WTC11 (cell line): ENCODE results near the gene CRYGN. TPM values are rescaled to one million over a fixed set of nuclear protein-coding genes. Genes with fewer than 3 reads are reported as not detected.

ENCODE experiments used
- ATF1 ChIP-seq: sonication (generic); formaldehyde crosslinking; IDR thresholded peaks from 2 replicates; pipeline ENCODE4 v1.8.1; 2023; ENCODE audit warnings: mild to moderate bottlenecking, moderate library complexity, missing genetic modification reagents
- EMX1 ChIP-seq: fragments of 250-450 bp; sonication (Bioruptor Pico); IDR thresholded peaks from 2 replicates; pipeline ENCODE4 v1.8.0; 2021; ENCODE audit warnings: mild to moderate bottlenecking
- ESRRA ChIP-seq: sonication (generic); formaldehyde crosslinking; IDR thresholded peaks from 2 replicates; pipeline ENCODE4 v1.8.1; 2022; ENCODE audit warnings: mild to moderate bottlenecking, missing genetic modification reagents, borderline replicate concordance
- ETV6 ChIP-seq: sonication (generic); formaldehyde crosslinking; IDR thresholded peaks from 2 replicates; pipeline ENCODE4 v1.8.1; 2022; ENCODE audit warnings: mild to moderate bottlenecking, missing genetic modification reagents
- FOXK1 ChIP-seq: sonication (generic); formaldehyde crosslinking; IDR thresholded peaks from 2 replicates; pipeline ENCODE4 v1.8.0; 2022; ENCODE audit warnings: mild to moderate bottlenecking, moderate library complexity, missing genetic modification reagents
- JAZF1 ChIP-seq: fragments of 250-450 bp; sonication (Bioruptor Pico); IDR thresholded peaks from 2 replicates; pipeline ENCODE4 v1.9.0; 2021; ENCODE audit warnings: moderate library complexity, mild to moderate bottlenecking, inconsistent platforms
- JUN ChIP-seq: sonication (generic); formaldehyde crosslinking; IDR thresholded peaks from 2 replicates; pipeline ENCODE4 v1.8.0; 2023; ENCODE audit warnings: mild to moderate bottlenecking, missing genetic modification reagents
- MYBL2 ChIP-seq: sonication (generic); formaldehyde crosslinking; IDR thresholded peaks from 2 replicates; pipeline ENCODE4 v1.8.1; 2023; ENCODE audit warnings: mild to moderate bottlenecking, moderate library complexity, missing genetic modification reagents
- NR3C1 ChIP-seq: sonication (generic); formaldehyde crosslinking; conservative IDR thresholded peaks from 2 replicates; pipeline ENCODE4 v1.8.1; 2023; ENCODE audit warnings: low read depth, mild to moderate bottlenecking, missing genetic modification reagents
- RELA ChIP-seq: sonication (generic); formaldehyde crosslinking; IDR thresholded peaks from 2 replicates; pipeline ENCODE4 v1.8.1; 2022; ENCODE audit warnings: missing genetic modification reagents, mild to moderate bottlenecking, borderline replicate concordance
- SOX15 ChIP-seq: fragments of 250-450 bp; sonication (Bioruptor Pico); IDR thresholded peaks from 2 replicates; pipeline ENCODE4 v1.9.0; 2021; ENCODE audit warnings: mild to moderate bottlenecking
- SP1 ChIP-seq: sonication (generic); formaldehyde crosslinking; conservative IDR thresholded peaks from 2 replicates; pipeline ENCODE4 v1.8.1; 2022; ENCODE audit warnings: missing genetic modification reagents
- TEAD1 ChIP-seq: sonication (generic); formaldehyde crosslinking; IDR thresholded peaks from 2 replicates; pipeline ENCODE4 v1.8.0; 2022; ENCODE audit warnings: mild to moderate bottlenecking, missing genetic modification reagents
- ZBTB21 ChIP-seq: sonication (generic); formaldehyde crosslinking; IDR thresholded peaks from 2 replicates; pipeline ENCODE4 v1.8.1; 2023; ENCODE audit warnings: mild to moderate bottlenecking, missing genetic modification reagents, borderline replicate concordance
- ZNF416 ChIP-seq: fragments of 250-450 bp; sonication (Bioruptor Pico); IDR thresholded peaks from 2 replicates; pipeline ENCODE4 v1.9.0; 2021; ENCODE audit warnings: mild to moderate bottlenecking, inconsistent platforms
- ZNF423 ChIP-seq: fragments of 250-450 bp; sonication (Bioruptor Pico); IDR thresholded peaks from 2 replicates; pipeline ENCODE4 v2.1.2; 2022; ENCODE audit warnings: mild to moderate bottlenecking, moderate library complexity
- total RNA-seq: library from RNA; stranded (reverse); gene quantifications from 3 replicates; pipeline ENCODE4 v1.2.3, GENCODE V29; 2021
- TF ChIP-seq, protein P1 (sequence below): sonication (generic); formaldehyde crosslinking; IDR thresholded peaks from 2 replicates; pipeline ENCODE4 v1.8.1; 2023; ENCODE audit warnings: mild to moderate bottlenecking, missing genetic modification reagents
- TF ChIP-seq, protein P2 (sequence below): sonication (generic); formaldehyde crosslinking; IDR thresholded peaks from 2 replicates; pipeline ENCODE4 v1.8.1; 2022; ENCODE audit warnings: low read depth, missing genetic modification reagents, borderline replicate concordance
- TF ChIP-seq, protein P3 (sequence below): sonication (generic); formaldehyde crosslinking; IDR thresholded peaks from 2 replicates; pipeline ENCODE4 v1.8.0; 2023; ENCODE audit warnings: missing genetic modification reagents, mild to moderate bottlenecking, borderline replicate concordance
- TF ChIP-seq, protein P4 (sequence below): sonication (generic); formaldehyde crosslinking; IDR thresholded peaks from 2 replicates; pipeline ENCODE4 v1.8.0; 2023; ENCODE audit warnings: mild to moderate bottlenecking, missing genetic modification reagents
- TF ChIP-seq, protein P5 (sequence below): sonication (generic); formaldehyde crosslinking; IDR thresholded peaks from 2 replicates; pipeline ENCODE4 v1.8.0; 2022; ENCODE audit warnings: mild to moderate bottlenecking, missing genetic modification reagents

The CRYGN gene
- total RNA-seq, 1 experiment from 2014 or later = 1.5 TPM

DNA sequence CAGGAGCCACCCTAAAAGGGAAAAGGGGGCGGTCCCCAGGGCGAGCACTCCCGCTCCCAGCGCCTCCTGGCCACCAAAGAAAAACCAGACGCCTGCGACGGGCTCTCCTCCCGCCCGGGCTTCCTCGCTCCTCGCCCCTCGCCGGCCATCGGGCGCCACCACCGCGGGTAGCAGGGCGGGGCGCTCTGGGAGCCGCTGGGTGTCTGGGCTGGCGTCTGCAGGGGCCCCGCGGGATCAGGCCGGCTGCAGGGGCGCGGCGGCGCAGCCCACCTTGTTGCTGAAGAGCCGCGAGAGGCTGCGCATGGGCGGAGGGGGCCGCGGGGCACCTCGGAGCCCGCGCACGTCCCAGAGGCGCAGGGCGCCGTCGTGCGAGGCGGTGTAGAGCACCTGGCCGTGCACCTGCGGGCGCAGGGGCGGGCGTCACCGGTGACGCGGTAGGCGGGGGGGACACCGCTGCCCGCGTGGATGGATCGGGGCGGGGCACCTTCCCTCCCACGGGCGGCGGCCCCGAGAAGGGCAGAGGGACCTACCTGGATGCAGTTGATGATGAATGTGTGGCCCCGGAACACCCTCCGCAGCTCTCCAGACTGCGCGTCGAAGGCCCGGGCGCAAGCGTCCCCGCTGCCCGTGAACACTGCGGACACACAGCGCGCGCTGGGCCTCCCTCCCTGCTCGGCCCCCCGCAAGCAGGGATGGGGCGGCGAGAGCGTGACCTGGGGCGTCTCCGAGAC, 58.4 kb downstream of the CRYGN start (continued):
- TF ChIP-seq, protein P1, sequence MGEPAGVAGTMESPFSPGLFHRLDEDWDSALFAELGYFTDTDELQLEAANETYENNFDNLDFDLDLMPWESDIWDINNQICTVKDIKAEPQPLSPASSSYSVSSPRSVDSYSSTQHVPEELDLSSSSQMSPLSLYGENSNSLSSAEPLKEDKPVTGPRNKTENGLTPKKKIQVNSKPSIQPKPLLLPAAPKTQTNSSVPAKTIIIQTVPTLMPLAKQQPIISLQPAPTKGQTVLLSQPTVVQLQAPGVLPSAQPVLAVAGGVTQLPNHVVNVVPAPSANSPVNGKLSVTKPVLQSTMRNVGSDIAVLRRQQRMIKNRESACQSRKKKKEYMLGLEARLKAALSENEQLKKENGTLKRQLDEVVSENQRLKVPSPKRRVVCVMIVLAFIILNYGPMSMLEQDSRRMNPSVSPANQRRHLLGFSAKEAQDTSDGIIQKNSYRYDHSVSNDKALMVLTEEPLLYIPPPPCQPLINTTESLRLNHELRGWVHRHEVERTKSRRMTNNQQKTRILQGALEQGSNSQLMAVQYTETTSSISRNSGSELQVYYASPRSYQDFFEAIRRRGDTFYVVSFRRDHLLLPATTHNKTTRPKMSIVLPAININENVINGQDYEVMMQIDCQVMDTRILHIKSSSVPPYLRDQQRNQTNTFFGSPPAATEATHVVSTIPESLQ = no peak
- TF ChIP-seq, protein P2, sequence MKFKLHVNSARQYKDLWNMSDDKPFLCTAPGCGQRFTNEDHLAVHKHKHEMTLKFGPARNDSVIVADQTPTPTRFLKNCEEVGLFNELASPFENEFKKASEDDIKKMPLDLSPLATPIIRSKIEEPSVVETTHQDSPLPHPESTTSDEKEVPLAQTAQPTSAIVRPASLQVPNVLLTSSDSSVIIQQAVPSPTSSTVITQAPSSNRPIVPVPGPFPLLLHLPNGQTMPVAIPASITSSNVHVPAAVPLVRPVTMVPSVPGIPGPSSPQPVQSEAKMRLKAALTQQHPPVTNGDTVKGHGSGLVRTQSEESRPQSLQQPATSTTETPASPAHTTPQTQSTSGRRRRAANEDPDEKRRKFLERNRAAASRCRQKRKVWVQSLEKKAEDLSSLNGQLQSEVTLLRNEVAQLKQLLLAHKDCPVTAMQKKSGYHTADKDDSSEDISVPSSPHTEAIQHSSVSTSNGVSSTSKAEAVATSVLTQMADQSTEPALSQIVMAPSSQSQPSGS (CRISPR knock-in tag) = no peak
- TF ChIP-seq TEAD1 (CRISPR knock-in tag) (no peak), EMX1 (no peak), RELA (peak; percentile 52; the same call in 1 of the 2 replicates), ZNF423 (CRISPR knock-in tag) (peak; percentile 26; the same call in 1 of the 2 replicates), JUN (no peak), FOXK1 (peak; percentile 76; the same call in 1 of the 2 replicates), JAZF1 (CRISPR knock-in tag) (no peak), ZBTB21 (CRISPR knock-in tag) (0 out of 2 replicates have a peak, but pooled peaks have one; percentile 12), SP1 (CRISPR knock-in tag) (peak; percentile 39; the same call in 1 of the 2 replicates), ETV6 (peak; percentile 70), ZNF416 (no peak), NR3C1 (CRISPR knock-in tag) (no peak), ESRRA (CRISPR knock-in tag) (no peak), ATF1 (0 out of 2 replicates have a peak, but pooled peaks have one; percentile 60), SOX15 (CRISPR knock-in tag) (no peak), MYBL2 (CRISPR knock-in tag) (peak; percentile 17; the same call in 1 of the 2 replicates)
- TF ChIP-seq, protein P3, sequence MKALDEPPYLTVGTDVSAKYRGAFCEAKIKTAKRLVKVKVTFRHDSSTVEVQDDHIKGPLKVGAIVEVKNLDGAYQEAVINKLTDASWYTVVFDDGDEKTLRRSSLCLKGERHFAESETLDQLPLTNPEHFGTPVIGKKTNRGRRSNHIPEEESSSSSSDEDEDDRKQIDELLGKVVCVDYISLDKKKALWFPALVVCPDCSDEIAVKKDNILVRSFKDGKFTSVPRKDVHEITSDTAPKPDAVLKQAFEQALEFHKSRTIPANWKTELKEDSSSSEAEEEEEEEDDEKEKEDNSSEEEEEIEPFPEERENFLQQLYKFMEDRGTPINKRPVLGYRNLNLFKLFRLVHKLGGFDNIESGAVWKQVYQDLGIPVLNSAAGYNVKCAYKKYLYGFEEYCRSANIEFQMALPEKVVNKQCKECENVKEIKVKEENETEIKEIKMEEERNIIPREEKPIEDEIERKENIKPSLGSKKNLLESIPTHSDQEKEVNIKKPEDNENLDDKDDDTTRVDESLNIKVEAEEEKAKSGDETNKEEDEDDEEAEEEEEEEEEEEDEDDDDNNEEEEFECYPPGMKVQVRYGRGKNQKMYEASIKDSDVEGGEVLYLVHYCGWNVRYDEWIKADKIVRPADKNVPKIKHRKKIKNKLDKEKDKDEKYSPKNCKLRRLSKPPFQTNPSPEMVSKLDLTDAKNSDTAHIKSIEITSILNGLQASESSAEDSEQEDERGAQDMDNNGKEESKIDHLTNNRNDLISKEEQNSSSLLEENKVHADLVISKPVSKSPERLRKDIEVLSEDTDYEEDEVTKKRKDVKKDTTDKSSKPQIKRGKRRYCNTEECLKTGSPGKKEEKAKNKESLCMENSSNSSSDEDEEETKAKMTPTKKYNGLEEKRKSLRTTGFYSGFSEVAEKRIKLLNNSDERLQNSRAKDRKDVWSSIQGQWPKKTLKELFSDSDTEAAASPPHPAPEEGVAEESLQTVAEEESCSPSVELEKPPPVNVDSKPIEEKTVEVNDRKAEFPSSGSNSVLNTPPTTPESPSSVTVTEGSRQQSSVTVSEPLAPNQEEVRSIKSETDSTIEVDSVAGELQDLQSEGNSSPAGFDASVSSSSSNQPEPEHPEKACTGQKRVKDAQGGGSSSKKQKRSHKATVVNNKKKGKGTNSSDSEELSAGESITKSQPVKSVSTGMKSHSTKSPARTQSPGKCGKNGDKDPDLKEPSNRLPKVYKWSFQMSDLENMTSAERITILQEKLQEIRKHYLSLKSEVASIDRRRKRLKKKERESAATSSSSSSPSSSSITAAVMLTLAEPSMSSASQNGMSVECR (CRISPR knock-in tag) = peak; percentile 13; the same call in 1 of the 2 replicates
- TF ChIP-seq, protein P4, sequence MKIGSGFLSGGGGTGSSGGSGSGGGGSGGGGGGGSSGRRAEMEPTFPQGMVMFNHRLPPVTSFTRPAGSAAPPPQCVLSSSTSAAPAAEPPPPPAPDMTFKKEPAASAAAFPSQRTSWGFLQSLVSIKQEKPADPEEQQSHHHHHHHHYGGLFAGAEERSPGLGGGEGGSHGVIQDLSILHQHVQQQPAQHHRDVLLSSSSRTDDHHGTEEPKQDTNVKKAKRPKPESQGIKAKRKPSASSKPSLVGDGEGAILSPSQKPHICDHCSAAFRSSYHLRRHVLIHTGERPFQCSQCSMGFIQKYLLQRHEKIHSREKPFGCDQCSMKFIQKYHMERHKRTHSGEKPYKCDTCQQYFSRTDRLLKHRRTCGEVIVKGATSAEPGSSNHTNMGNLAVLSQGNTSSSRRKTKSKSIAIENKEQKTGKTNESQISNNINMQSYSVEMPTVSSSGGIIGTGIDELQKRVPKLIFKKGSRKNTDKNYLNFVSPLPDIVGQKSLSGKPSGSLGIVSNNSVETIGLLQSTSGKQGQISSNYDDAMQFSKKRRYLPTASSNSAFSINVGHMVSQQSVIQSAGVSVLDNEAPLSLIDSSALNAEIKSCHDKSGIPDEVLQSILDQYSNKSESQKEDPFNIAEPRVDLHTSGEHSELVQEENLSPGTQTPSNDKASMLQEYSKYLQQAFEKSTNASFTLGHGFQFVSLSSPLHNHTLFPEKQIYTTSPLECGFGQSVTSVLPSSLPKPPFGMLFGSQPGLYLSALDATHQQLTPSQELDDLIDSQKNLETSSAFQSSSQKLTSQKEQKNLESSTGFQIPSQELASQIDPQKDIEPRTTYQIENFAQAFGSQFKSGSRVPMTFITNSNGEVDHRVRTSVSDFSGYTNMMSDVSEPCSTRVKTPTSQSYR (CRISPR knock-in tag) = no peak
- TF ChIP-seq, protein P5, sequence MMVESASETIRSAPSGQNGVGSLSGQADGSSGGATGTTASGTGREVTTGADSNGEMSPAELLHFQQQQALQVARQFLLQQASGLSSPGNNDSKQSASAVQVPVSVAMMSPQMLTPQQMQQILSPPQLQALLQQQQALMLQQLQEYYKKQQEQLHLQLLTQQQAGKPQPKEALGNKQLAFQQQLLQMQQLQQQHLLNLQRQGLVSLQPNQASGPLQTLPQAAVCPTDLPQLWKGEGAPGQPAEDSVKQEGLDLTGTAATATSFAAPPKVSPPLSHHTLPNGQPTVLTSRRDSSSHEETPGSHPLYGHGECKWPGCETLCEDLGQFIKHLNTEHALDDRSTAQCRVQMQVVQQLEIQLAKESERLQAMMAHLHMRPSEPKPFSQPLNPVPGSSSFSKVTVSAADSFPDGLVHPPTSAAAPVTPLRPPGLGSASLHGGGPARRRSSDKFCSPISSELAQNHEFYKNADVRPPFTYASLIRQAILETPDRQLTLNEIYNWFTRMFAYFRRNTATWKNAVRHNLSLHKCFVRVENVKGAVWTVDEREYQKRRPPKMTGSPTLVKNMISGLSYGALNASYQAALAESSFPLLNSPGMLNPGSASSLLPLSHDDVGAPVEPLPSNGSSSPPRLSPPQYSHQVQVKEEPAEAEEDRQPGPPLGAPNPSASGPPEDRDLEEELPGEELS (CRISPR knock-in tag) = peak; percentile 70; the same call in 1 of the 2 replicates
